ENCODE data around the gene GOLGA8S. TPM values are rescaled to one million over a fixed set of nuclear protein-coding genes. Genes with fewer than 3 reads are reported as not detected.
"Not testable (repeated sequence)": the region's sequence is repeated elsewhere in the genome, so short reads cannot be mapped to it uniquely, and the experiment has no call there.

Gene GOLGA8S
- total RNA-seq, 6 donors from 2014 or later = 0.17 to 0.34 (median 0.33) TPM; not detected in 3

- no peak for TF ChIP-seq CTCF (IDR thresholded peaks at IDR 0.05)
- TF ChIP-seq POLR2A (IDR thresholded peaks at IDR 0.05) = no peak
- TF ChIP-seq EP300 (IDR thresholded peaks at IDR 0.05) = peak in 2 of 4 donors; percentile 30 to 39
- TF ChIP-seq POLR2AphosphoS5 (IDR thresholded peaks at IDR 0.05) = peak in 1 of 2 donors; percentile 54
- 64 to 73% methylated on average over 4 of the region's 4 CpGs for WGBS, 2 donors
- H3K36me3 ChIP-seq = no peaks in the 10 kb centered on the region
- DNase-seq (no peak), ATAC-seq (ENCODE audit: low FRiP score in 2 of 2) (peak in 1 of 2 donors; percentile 20)
- H3K4me3 ChIP-seq = no peak overlapping the region
- no peak overlapping the region for H3K27ac ChIP-seq
- H3K27me3 ChIP-seq = no peaks in the 10 kb centered on the region
- H3K9me3 ChIP-seq = no peaks in the 10 kb centered on the region
- H3K4me1 ChIP-seq = no peaks in the 10 kb centered on the region
Measured at GRCh38 chr15:23403550-23403949, 49.0 kb downstream of the GOLGA8S start.

GRCh38 chr15:23411841-23412240 is 57.3 kb downstream of the GOLGA8S start:
- Histone ChIP-seq H3K4me3 (no peak overlapping the region), H3K4me1 (no peaks in the 10 kb centered on the region), H3K27me3 (no peaks in the 10 kb centered on the region), H3K27ac (no peak overlapping the region), H3K9me3 (no peaks in the 10 kb centered on the region), H3K36me3 (no peaks in the 10 kb centered on the region)
- ATAC-seq (ENCODE audit: low FRiP score in 2 of 2) = no peak
- TF ChIP-seq CTCF (IDR thresholded peaks at IDR 0.05) (no peak), POLR2A (IDR thresholded peaks at IDR 0.05) (no peak), POLR2AphosphoS5 (IDR thresholded peaks at IDR 0.05) (no peak), EP300 (IDR thresholded peaks at IDR 0.05) (no peak)
- WGBS, 2 donors = 80 to 84% methylated on average over 10 of the region's 10 CpGs
- no peak for DNase-seq

- DNase-seq; H3K4me1 ChIP-seq; H3K36me3 ChIP-seq; H3K9me3 ChIP-seq; H3K4me3 ChIP-seq; H3K27me3 ChIP-seq; H3K27ac ChIP-seq; ATAC-seq (ENCODE audit: low FRiP score in 2 of 2): not testable (repeated sequence)
- 70 to 78% methylated on average over 5 of the region's 5 CpGs for WGBS, 2 donors
Measured at GRCh38 chr15:23412881-23413600, 58.5 kb downstream of the GOLGA8S start.

Small RNAs within 50 kb of the gene (small RNA-seq; reads per million reads assigned to genes)
- 0 reads per million in 4 donors for gene RN7SL536P

Other genes with a start within 250 kb of the GOLGA8S start
- gene GOLGA6L1, start 217.9 kb upstream of the GOLGA8S start, total RNA-seq = not detected
- gene GOLGA6L26, start 20.6 kb upstream of the GOLGA8S start, total RNA-seq = not detected
- not detected for gene GOLGA6L2, start 92.5 kb downstream of the GOLGA8S start, total RNA-seq
- 1 to 10 TPM in 2 of 6 donors, under 1 TPM in 1, not detected in 3; 0.55 to 2.3 (median 2.1) TPM for gene MKRN3, start 210.9 kb downstream of the GOLGA8S start, total RNA-seq

Measured in upper lobe of left lung (tissue), 6 donors.